HepG2 (cell line): ENCODE data around the gene MFAP4. TPM values are rescaled to one million over a fixed set of nuclear protein-coding genes. Genes with fewer than 3 reads are reported as not detected.
A peak's percentile ranks its signal among the peaks of the same experiment; 100 is the strongest.

Source experiments
- AKAP8 ChIP-seq: sonication (generic); formaldehyde crosslinking; IDR thresholded peaks from 2 replicates; pipeline ENCODE4 v1.5.1; 2020; ENCODE audit warnings: mild to moderate bottlenecking, missing genetic modification reagents
- BATF2 ChIP-seq: sonication (generic); formaldehyde crosslinking; IDR thresholded peaks from 2 replicates; pipeline ENCODE4 v1.8.0; 2022; ENCODE audit warnings: mild to moderate bottlenecking, missing genetic modification reagents, moderate library complexity
- BHLHE40 ChIP-seq: IDR thresholded peaks from 2 replicates; pipeline ENCODE4 v1.6.1; 2011; ENCODE audit warnings: low read length, improper control_type of control experiment
- CC2D1A ChIP-seq: sonication (generic); formaldehyde crosslinking; IDR thresholded peaks from 2 replicates; pipeline ENCODE4 v1.8.1; 2023; ENCODE audit warnings: mild to moderate bottlenecking, missing genetic modification reagents
- CEBPG ChIP-seq: IDR thresholded peaks from 2 replicates; pipeline ENCODE4 v1.6.1; 2016
- DMAP1 ChIP-seq: IDR thresholded peaks from 2 replicates; pipeline ENCODE4 v1.6.1; 2016
- FLYWCH1 ChIP-seq: sonication (generic); formaldehyde crosslinking; IDR thresholded peaks from 2 replicates; pipeline ENCODE4 v1.8.1; 2023; ENCODE audit warnings: mild to moderate bottlenecking, missing genetic modification reagents
- GFI1 ChIP-seq: sonication (generic); formaldehyde crosslinking; IDR thresholded peaks from 2 replicates; pipeline ENCODE4 v1.5.0; 2020; ENCODE audit warnings: missing genetic modification reagents, mild to moderate bottlenecking, borderline replicate concordance
- HINFP ChIP-seq: sonication (generic); formaldehyde crosslinking; IDR thresholded peaks from 2 replicates; pipeline ENCODE4 v1.4.0; 2020; ENCODE audit warnings: low read depth, mild to moderate bottlenecking, missing genetic modification reagents
- HMG20A ChIP-seq: IDR thresholded peaks from 2 replicates; pipeline ENCODE4 v1.6.1; 2016; ENCODE audit warnings: borderline replicate concordance
- HMG20B ChIP-seq: conservative IDR thresholded peaks from 2 replicates; pipeline ENCODE4 v1.6.1; 2016; ENCODE audit warnings: missing genetic modification reagents, missing compliant biosample characterization
- HOXA3 ChIP-seq: sonication (generic); formaldehyde crosslinking; IDR thresholded peaks from 2 replicates; pipeline ENCODE4 v1.5.0; 2020; ENCODE audit warnings: missing genetic modification reagents
- NR1H2 ChIP-seq: sonication (generic); formaldehyde crosslinking; IDR thresholded peaks from 2 replicates; pipeline ENCODE4 v1.8.1; 2022; ENCODE audit warnings: low read depth, missing genetic modification reagents, borderline replicate concordance
- PHF5A ChIP-seq: IDR thresholded peaks from one replicate; pipeline ENCODE4 v1.6.1; 2018; ENCODE audit warnings: low read depth, missing genetic modification reagents; ENCODE audit not compliant: unreplicated experiment
- RORA ChIP-seq: sonication (generic); formaldehyde crosslinking; IDR thresholded peaks from 2 replicates; pipeline ENCODE4 v1.5.0; 2020; ENCODE audit warnings: mild to moderate bottlenecking, missing genetic modification reagents, moderate library complexity
- SMARCE1 ChIP-seq: fragments of 450-650 bp; IDR thresholded peaks from 2 replicates; pipeline ENCODE4 v1.6.1; 2017; ENCODE audit warnings: borderline replicate concordance
- SRF ChIP-seq: IDR thresholded peaks from 2 replicates; pipeline ENCODE4 v1.6.1; 2011; ENCODE audit warnings: mild to moderate bottlenecking, low read depth, low read length, moderate library complexity
- TFAP4 ChIP-seq: sonication (generic); IDR thresholded peaks from 2 replicates; pipeline ENCODE4 v1.6.1; 2016; ENCODE audit warnings: low read depth, borderline replicate concordance
- TRAFD1 ChIP-seq: sonication (generic); formaldehyde crosslinking; IDR thresholded peaks from 2 replicates; pipeline ENCODE4 v1.5.1; 2020; ENCODE audit warnings: missing genetic modification reagents, mild to moderate bottlenecking, borderline replicate concordance
- ZHX1 ChIP-seq: sonication (generic); formaldehyde crosslinking; IDR thresholded peaks from 2 replicates; pipeline ENCODE4 v1.8.1; 2022; ENCODE audit warnings: low read depth, mild to moderate bottlenecking, missing genetic modification reagents
- ZNF136 ChIP-seq: sonication (generic); formaldehyde crosslinking; IDR thresholded peaks from 2 replicates; pipeline ENCODE4 v1.8.1; 2022; ENCODE audit warnings: low read depth, mild to moderate bottlenecking, moderate library complexity, missing genetic modification reagents
- ZNF747 ChIP-seq: sonication (generic); formaldehyde crosslinking; IDR thresholded peaks from 2 replicates; pipeline ENCODE4 v1.8.1; 2023; ENCODE audit warnings: missing genetic modification reagents, mild to moderate bottlenecking, borderline replicate concordance
- polyA plus RNA-seq, 8 experiments: library from polyadenylated mRNA; depleted of rRNA in 3 of 8; stranded (reverse) in 7 of 8; unstranded in 1 of 8; fragments of >200 nt; fragmentation: Illumina TruSeq in 4 of 8; extraction: Trizol in 4 of 8; gene quantifications; 2 replicates each; pipeline versions ENCODE4 v1.2.1 to v1.2.3, GENCODE V29; 2011 to 2016; ENCODE audit warnings: low read depth in 4 of 8, missing spikeins in 1 of 8, mixed read lengths in 1 of 8; ENCODE audit not compliant: insufficient read depth in 1 of 8
- total RNA-seq, 5 experiments: library from RNA; depleted of rRNA; stranded (reverse); fragments of >200 nt; fragmentation: Illumina TruSeq; extraction: Trizol; gene quantifications; 2 replicates each; pipeline ENCODE4 v1.2.3, GENCODE V29; 2016; ENCODE audit warnings: low read depth in 1 of 5

The MFAP4 gene
- total and polyA plus RNA-seq, 2 of the 13 experiments (the other 11 are each of a cell fraction or from before 2014, with no cell fraction given), result 0.08 TPM; not detected in 1

GRCh38 chr17:19338031-19338990 lies 48.7 kb downstream of the MFAP4 start (continued):
- TF ChIP-seq TRAFD1 (CRISPR knock-in tag) (no peak), RORA (CRISPR knock-in tag) (no peak), GFI1 (peak; percentile 9; the same call in 1 of the 2 replicates), CC2D1A (CRISPR knock-in tag) (no peak), FLYWCH1 (CRISPR knock-in tag) (no peak), ZHX1 (CRISPR knock-in tag) (peak; percentile 47; the same call in 1 of the 2 replicates), DMAP1 (CRISPR knock-in tag) (peak; percentile 45; the same call in 1 of the 2 replicates), HOXA3 (CRISPR knock-in tag) (peak; percentile 66), ZNF747 (CRISPR knock-in tag) (peak; percentile 59; the same call in 1 of the 2 replicates), TFAP4 (peak; percentile 47; the same call in 1 of the 2 replicates), HMG20A (CRISPR knock-in tag) (peak; percentile 15; the same call in 1 of the 2 replicates), BHLHE40 (peak; percentile 63; the same call in 1 of the 2 replicates), AKAP8 (peak; percentile 82; the same call in 1 of the 2 replicates), BATF2 (no peak), CEBPG (CRISPR knock-in tag) (peak; percentile 79), SMARCE1 (no peak), ZNF136 (CRISPR knock-in tag) (peak; percentile 83; the same call in 1 of the 2 replicates), HINFP (CRISPR knock-in tag) (no peak; the same call in 1 of the 2 replicates), HMG20B (CRISPR knock-in tag) (no peak; the same call in 1 of the 2 replicates), SRF (peak; percentile 20; the same call in 1 of the 2 replicates), NR1H2 (0 out of 2 replicates have a peak, but pooled peaks have one; percentile 36), PHF5A (CRISPR knock-in tag) (peak; percentile 76)
